GM12892 (cell line): ENCODE measurements around the gene GGT5.

Experiments
- POLR2A ChIP-seq: IDR thresholded peaks from 2 replicates; pipeline ENCODE4 v1.6.1; 2011; ENCODE audit warnings: low read depth, low read length, control low read depth
- TAF1 ChIP-seq: IDR thresholded peaks from 2 replicates; pipeline ENCODE4 v1.6.1; 2011; ENCODE audit warnings: low read depth, mild to moderate bottlenecking, control low read depth, low read length, borderline replicate concordance

DNA sequence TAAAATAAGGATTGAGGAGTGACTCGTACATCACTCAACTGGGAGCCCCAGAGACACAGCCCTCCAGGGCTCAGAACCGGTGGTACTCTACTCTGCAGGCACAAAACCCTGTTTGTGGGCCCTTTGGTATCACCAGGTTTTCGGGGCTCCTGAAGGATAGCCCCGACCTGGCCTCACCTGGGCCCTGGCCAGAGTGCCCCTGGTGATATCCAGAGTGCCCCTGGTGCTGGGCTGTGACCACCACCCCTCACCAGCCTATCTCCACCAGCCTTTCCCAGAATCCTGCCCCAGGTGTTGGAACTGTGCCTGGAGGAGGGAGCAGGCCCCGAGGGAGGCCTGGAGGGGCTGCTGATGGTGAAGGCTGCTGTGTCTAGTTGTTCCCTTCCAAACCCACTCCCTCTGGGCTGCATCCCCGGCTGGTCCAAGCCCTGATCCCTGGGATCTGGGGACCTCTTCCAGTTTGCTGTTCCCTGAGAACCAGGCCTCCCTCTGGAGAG lies 2.2 kb upstream of the GGT5 start:
- TF ChIP-seq POLR2A, result no peak
- TF ChIP-seq TAF1, result no peak
